Activated T-helper 1 cell treated with anti-CD3 and anti-CD28 coated beads, Interleukin-12 subunit alpha, Interleukin-12 subunit beta, Interleukin-2, Interleukin-4 antibody, amounts not matched to agents 30 ng/mL and 10 ng/mL and 1 ng/mL, durations not matched to agents 14 hours and 24 hours and 36 hours (primary cell): ENCODE results near the gene MORN1. TPM values are rescaled to one million over a fixed set of nuclear protein-coding genes. Genes with fewer than 3 reads are reported as not detected.

Experiments used
- DNase-seq: peaks from one replicate; pipeline ENCODE4 v3.0.0; 2021; ENCODE audit warnings: low spot score
- H3K27ac Mint-ChIP-seq: one replicate; pipeline ENCODE4 v1.8.0; 2021; ENCODE audit warnings: mild to moderate bottlenecking, mixed read lengths
- H3K27me3 Mint-ChIP-seq: one replicate; pipeline ENCODE4 v1.8.0; 2022; ENCODE audit warnings: mild to moderate bottlenecking, moderate library complexity, mixed read lengths; ENCODE audit not compliant: insufficient read depth
- H3K36me3 Mint-ChIP-seq: one replicate; pipeline ENCODE4 v1.8.0; 2021; ENCODE audit warnings: low read depth, mixed read lengths
- H3K4me1 Mint-ChIP-seq: one replicate; pipeline ENCODE4 v1.8.0; 2021; ENCODE audit warnings: low read depth, mixed read lengths
- H3K4me3 Mint-ChIP-seq: one replicate; pipeline ENCODE4 v1.8.0; 2021; ENCODE audit warnings: mild to moderate bottlenecking, moderate library complexity, mixed read lengths
- H3K9me3 Mint-ChIP-seq: one replicate; pipeline ENCODE4 v1.8.0; 2021; ENCODE audit warnings: mixed read lengths
- intact Hi-C: fragments of 100-400 bp; cut with micrococcal nuclease; formaldehyde crosslinking; loops from one replicate; pipeline ENCODE4 v1.15.1; 2024
- total RNA-seq: library from RNA; stranded (reverse); gene quantifications from 2 replicates; pipeline ENCODE4 v1.2.3, GENCODE V29; 2022

Gene MORN1
- total RNA-seq, 1 donor from 2014 or later = 8.4 TPM

DNA sequence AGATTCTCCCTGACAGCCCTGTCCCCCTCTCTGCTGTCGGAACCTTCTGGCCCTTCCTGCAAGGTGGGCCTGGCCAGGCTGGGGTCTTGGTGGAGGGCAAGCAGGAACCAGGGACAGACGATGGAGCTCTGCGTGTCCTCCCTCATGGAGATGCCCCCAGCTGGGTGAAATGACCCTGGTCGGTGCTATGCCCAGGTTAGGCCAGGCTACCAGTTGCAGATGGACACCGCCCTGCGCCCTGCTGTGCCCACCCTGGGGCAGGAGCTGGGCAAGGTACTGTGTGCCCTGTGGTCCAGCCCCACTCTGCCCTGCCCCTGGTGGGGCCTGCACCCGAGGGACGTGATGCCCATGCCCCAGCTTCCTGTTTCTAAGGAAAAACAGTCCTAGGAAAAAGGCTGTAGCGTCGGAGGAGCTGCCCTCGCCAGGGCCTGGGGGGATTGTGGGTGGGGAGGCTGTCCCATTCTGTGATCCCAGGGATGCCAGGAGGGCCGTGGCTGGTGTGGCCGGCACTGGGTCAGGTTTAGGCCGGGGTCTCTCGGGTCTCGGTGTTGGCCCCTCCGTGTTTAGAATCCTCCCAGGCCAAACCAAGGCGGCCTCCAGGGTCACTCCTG, 77.6 kb downstream of the MORN1 start:
- Mint-ChIP-seq H3K9me3 (no peaks in the 10 kb centered on the region), H3K36me3 (no peaks in the 10 kb centered on the region), H3K4me1 (no peaks in the 10 kb centered on the region), H3K4me3 (no peak overlapping the region), H3K27ac (no peak overlapping the region), H3K27me3 (no peaks in the 10 kb centered on the region)
- DNase-seq = no peak
- intact Hi-C loops = loop anchor here (2.0 kb wide), 2 partner anchors 13 to 23 kb away; no protein-coding TSS in a partner anchor

DNA sequence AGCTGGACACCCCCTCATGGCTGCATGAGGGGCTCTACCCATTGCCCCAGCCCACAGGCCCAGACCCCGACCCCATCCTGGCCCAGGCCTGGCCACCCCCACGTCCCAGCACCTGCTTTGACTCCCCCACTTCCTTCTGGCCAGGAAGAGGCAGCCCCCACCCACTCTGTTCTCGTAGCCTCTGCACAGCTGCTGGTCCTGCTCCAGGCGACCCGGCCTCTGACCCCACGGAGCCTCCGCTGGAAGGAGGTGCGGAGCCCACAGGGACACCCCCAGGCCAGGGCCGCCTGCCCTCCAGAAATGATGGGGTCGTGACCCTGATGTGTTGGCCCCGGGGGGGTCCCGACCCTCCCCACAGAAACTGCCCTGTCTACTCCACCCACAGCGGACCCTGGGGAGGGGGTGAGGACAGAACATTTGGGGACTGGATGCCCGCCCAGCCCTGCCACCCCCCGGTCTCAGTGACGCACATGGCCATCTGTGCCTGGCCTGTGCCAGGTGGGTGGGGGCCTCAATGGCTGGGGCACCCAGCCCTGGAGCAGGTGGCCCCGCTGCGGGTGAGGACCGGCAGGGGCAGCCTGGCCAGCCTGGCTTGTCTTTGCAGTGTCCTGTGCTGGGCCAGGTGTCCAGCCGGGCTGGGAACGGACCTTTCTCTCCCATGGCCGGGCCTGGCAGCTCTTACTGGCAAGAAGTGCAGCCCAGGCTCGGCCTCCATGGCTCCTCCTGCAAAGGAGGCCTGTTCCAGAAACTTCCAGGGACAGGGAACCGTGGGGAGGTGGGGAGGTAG, 78.6 kb downstream of the MORN1 start:
- no peaks in the 10 kb centered on the region for H3K9me3 Mint-ChIP-seq
- no peaks in the 10 kb centered on the region for H3K27me3 Mint-ChIP-seq
- peaks cover 6% of the 10 kb centered on the region for H3K36me3 Mint-ChIP-seq
- H3K4me3 Mint-ChIP-seq = no peak overlapping the region
- intact Hi-C loops = no loop called here
- no peak for DNase-seq
- no peaks in the 10 kb centered on the region for H3K4me1 Mint-ChIP-seq
- no peak overlapping the region for H3K27ac Mint-ChIP-seq

DNA sequence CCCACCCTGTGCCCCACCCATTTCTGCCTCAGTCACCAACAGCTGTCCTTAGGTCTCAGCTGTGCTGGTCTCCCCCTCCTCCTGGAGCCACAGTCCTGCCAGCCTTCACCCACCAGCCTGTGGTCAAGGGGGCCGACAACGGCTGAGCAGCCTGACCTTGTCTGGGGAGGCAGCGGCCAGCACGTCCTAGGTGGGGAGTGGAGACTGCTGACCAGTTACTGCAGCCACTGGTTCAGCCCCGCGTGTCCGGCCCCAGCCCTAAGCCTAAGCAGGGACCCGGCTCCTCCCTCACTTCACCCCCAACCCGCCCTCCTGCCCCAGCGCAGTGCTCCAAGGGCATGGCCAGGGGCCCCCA, 79.2 kb downstream of the MORN1 start:
- no peaks in the 10 kb centered on the region for H3K9me3 Mint-ChIP-seq
- intact Hi-C loops = no loop called here

DNA sequence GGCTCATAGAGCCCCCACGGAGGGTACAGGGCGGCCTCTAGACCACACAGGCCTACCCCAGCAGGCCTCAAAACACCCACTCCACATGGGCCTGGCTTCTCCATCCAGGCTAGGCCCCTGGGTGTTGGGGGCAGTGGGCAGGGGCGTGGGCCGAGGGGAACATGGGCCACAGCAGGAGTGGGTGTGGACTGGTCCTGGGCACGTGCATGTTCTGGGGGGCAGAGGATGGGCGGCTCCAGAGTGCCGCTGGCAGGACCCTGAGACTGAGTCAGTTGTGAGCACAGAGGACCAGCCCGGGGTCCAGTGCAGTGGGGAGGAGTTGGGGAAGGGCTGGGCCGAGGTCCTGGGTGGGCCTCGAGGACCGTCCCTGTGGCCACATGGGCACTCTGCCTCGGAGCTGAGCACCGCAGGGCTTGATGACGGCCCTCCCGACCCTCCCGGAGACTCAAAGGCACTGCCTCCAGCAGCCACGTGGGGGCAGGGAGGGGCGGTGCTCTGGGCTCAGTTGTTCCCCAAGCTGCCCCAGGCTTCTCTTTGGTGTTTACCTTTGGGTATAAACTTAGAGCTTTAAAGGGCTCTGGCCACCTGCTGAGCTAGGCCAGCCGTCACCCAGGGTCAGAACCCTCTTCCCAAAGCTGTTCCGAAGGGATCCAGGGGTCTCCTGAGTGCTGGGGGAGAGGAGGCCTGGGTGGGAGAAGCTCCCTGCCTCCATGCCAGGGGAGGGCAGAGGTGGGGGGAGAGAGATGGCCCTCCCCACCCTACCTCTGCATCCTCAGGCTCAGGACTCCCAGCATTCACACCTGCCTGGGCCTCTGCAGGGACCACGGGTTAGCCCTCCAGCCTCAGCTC, 79.9 kb downstream of the MORN1 start:
- H3K27ac Mint-ChIP-seq = no peak overlapping the region
- intact Hi-C loops = no loop called here
- H3K36me3 Mint-ChIP-seq = peaks cover 11% of the 10 kb centered on the region
- no peak for DNase-seq
- no peaks in the 10 kb centered on the region for H3K27me3 Mint-ChIP-seq
- H3K4me1 Mint-ChIP-seq = no peaks in the 10 kb centered on the region
- H3K9me3 Mint-ChIP-seq = no peaks in the 10 kb centered on the region
- no peak overlapping the region for H3K4me3 Mint-ChIP-seq

More for the DNA sequence above, 79.2 kb downstream of the MORN1 start:
- Mint-ChIP-seq H3K4me1 (no peaks in the 10 kb centered on the region), H3K4me3 (no peak overlapping the region), H3K27me3 (no peaks in the 10 kb centered on the region), H3K36me3 (peaks cover 9% of the 10 kb centered on the region), H3K27ac (no peak overlapping the region)
- DNase-seq = no peak

DNA sequence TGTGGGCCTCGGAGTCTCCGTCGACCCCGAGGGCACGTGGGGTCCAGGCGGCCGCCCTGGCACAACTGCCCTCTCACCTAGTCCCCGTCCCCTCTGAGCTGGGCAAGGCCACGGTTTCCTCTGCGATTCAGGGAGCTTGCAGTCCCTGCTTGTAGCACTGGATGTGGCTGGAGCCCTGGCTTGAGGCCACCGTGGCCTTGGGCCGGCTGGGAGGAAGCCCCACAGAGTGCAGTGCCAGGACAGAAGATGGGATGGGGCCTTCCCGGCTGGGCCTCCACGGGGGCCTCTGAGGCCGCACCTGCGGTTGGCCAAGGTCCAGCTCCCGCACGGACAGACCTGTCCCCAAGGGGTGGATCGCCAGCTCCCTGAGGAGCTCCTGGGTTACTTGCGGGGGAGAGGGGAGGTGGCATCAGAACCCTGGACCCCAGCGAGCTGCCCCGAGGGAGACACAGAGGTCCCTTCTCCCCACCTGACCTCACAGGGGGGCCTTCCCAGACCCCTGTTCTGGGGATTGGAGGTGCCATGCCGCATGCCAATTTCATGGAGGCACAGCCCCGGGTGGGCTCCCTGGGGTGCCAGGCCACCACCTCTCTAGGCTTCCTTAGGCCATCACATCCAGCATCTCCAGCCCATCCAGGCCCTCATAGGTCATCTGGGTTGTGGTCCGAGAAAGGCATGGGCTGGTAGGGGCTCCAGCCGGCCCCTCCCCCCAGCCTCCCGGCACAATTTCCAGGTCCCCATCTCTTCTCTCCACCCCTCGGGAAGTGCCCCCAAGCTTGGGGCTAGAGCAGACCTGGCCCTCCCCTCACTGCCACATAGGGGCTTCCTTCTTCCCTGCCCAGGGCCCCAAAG, 80.8 kb downstream of the MORN1 start:
- H3K36me3 Mint-ChIP-seq = peaks cover 14% of the 10 kb centered on the region
- no peak overlapping the region for H3K4me3 Mint-ChIP-seq
- H3K27me3 Mint-ChIP-seq = no peaks in the 10 kb centered on the region
- H3K27ac Mint-ChIP-seq = no peak overlapping the region
- intact Hi-C loops = no loop called here
- DNase-seq = no peak
- H3K9me3 Mint-ChIP-seq = no peaks in the 10 kb centered on the region
- no peaks in the 10 kb centered on the region for H3K4me1 Mint-ChIP-seq

DNA sequence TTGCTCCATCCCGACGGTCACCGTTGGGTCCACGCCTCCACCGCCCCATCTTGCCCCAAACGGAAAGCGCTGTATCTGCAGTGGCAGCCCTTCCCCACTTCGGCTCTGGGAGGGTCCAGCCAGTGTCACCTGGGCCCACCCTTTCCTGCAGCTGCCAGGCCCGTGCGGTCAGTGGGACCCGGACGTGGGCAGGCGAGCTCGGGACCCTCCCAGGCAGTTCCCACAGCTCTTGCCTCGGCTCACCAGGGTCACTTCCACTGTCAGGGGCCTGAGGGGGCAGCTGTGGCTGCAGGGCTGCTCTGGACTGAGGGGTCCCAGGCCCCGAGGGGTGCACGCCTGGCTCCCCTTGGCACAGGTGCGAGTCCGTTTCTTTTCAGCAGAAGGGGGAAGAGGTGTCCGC, 82.5 kb downstream of the MORN1 start:
- no peak overlapping the region for H3K27ac Mint-ChIP-seq
- H3K27me3 Mint-ChIP-seq = no peaks in the 10 kb centered on the region

DNA sequence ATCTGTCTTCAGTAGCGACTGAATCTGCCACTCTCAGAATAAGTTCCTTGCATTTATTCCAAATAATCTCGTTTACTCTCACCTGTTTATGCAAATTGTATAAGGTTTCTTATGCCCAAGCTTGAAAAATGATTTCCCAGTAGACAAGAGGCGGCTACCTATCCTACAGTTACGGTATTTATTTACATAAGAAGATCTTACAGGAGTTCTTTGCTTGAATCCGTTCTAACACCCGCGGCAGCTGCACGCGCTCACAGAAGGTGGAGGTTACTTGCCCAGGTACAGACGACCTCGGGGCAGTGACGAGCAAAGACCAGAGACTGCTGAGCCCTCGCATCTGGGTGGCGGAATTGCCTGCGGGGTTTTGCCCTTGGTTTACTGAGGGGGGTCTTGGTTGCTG, 83.4 kb downstream of the MORN1 start:
- Mint-ChIP-seq H3K27me3 (no peaks in the 10 kb centered on the region), H3K9me3 (no peaks in the 10 kb centered on the region), H3K4me1 (no peaks in the 10 kb centered on the region), H3K27ac (no peak overlapping the region), H3K4me3 (no peak overlapping the region), H3K36me3 (peaks cover 15% of the 10 kb centered on the region)
- intact Hi-C loops = no loop called here
- no peak for DNase-seq

More for the DNA sequence above, 82.5 kb downstream of the MORN1 start:
- H3K4me3 Mint-ChIP-seq = no peak overlapping the region
- intact Hi-C loops = no loop called here
- no peaks in the 10 kb centered on the region for H3K4me1 Mint-ChIP-seq
- no peak for DNase-seq
- no peaks in the 10 kb centered on the region for H3K9me3 Mint-ChIP-seq
- peaks cover 15% of the 10 kb centered on the region for H3K36me3 Mint-ChIP-seq

DNA sequence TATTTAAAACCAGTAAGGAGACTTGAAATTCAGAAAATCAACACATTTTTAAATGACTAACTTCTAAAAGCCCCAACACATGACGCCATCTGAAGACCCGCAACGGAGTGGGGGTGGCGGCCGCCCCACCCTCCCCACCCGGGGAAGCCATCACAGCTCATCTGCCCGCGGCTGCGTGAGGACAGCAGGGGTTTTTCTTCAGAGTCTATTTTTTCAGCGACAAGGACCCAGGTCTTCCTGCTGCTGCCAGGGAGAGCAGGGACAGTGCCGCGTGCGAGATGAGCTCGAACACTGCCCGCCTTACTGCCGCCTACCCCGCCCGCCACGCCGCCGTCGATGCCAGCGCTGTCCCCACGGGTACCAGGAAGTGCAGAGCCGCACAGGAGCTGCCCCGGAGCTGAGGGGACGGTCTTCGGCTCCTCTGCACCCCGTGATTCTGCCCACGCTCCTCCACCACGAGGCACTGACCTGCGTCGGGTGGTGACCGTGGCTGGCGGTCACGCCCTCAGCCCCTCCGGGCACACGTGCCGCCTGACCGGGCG, 84.2 kb downstream of the MORN1 start:
- no peaks in the 10 kb centered on the region for H3K27me3 Mint-ChIP-seq
- intact Hi-C loops = no loop called here
- H3K4me3 Mint-ChIP-seq = no peak overlapping the region
- H3K27ac Mint-ChIP-seq = no peak overlapping the region
- peaks cover 15% of the 10 kb centered on the region for H3K36me3 Mint-ChIP-seq
- H3K4me1 Mint-ChIP-seq = no peaks in the 10 kb centered on the region
- DNase-seq = no peak
- H3K9me3 Mint-ChIP-seq = no peaks in the 10 kb centered on the region

DNA sequence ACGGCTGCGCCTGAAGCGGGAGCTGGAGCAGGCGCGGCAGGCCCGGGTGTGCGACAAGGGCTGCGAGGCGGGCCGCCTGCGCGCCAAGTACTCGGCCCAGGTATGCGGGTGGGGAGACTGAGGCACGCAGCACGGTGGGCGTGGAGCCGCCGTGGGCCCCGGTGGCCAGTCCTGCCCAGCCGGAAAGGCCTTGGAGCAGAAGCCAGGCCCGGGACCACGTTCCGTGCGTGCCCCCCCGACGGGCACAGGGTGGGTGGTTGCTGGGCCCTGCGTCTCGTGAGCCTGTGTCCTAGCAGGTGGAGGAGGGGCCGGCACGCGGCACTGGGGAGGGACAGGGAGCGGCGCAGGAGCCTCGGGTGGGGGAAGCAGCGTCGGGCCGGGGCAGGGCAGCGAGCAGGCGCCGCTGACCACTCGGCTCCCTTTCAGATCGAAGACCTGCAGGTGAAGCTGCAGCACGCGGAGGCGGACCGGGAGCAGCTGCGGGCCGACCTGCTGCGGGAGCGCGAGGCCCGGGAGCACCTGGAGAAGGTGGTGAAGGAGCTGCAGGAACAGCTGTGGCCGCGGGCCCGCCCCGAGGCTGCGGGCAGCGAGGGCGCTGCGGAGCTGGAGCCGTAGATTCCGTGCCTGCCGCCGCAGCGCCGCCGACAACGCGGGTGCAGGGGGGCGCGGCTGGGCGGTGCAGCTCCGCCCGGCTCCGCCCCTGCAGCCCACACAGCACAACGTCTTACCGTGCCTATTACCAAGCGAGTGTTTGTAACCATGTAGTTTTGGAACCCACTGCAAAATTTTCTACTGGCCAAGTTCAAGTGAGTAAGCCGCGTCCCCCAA, 85.0 kb downstream of the MORN1 start:
- Mint-ChIP-seq H3K36me3 (peaks cover 15% of the 10 kb centered on the region), H3K27ac (no peak overlapping the region), H3K4me3 (no peak overlapping the region), H3K27me3 (no peaks in the 10 kb centered on the region), H3K9me3 (no peaks in the 10 kb centered on the region), H3K4me1 (peaks cover 6% of the 10 kb centered on the region)
- DNase-seq = no peak
- intact Hi-C loops = no loop called here

DNA sequence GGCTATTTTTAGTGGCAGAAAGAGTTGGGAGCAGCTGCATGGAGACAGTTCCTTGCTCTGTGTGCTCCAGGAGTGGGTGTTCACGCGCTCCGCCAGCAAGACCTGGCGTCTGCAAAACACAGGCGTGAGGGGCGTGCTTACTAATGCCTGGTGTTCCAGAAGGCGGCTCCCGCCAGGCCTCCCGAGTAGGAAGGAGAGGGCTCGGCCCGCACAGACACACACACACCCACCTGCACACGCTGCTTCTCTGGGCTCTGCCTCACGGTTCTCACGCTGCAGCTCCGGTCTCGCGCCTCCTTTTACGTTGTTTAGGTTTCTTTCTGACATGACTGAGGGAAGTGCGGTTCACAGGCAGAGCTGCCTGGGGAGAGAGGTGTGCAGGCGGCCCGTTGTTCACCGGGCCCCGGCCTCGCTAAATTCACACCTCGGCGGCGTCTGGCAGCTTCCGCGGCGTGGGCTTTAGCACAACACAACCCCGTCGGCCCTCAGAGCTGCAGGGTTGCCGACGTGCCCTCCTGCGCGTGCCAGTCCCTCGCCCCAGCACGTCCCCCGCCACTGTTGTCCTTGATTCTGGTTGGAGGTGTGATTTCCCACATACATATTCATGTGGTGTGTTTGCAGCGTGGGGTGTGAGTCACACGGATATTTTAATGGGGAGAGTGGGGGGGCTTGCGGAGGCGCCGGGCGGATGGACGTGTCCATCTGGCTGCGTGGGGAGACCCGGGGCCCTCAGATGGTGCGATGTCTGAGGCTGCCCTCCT, 86.3 kb downstream of the MORN1 start:
- no peaks in the 10 kb centered on the region for H3K9me3 Mint-ChIP-seq
- H3K36me3 Mint-ChIP-seq = peaks cover 15% of the 10 kb centered on the region
- peak overlapping the region; percentile 52 for H3K27ac Mint-ChIP-seq
- H3K27me3 Mint-ChIP-seq = no peaks in the 10 kb centered on the region
- DNase-seq = no peak
- intact Hi-C loops = loop anchor here (5.0 kb wide), 1 partner anchor 242 kb away; no protein-coding TSS in a partner anchor
- H3K4me3 Mint-ChIP-seq = no peak overlapping the region
- peaks cover 15% of the 10 kb centered on the region for H3K4me1 Mint-ChIP-seq

DNA sequence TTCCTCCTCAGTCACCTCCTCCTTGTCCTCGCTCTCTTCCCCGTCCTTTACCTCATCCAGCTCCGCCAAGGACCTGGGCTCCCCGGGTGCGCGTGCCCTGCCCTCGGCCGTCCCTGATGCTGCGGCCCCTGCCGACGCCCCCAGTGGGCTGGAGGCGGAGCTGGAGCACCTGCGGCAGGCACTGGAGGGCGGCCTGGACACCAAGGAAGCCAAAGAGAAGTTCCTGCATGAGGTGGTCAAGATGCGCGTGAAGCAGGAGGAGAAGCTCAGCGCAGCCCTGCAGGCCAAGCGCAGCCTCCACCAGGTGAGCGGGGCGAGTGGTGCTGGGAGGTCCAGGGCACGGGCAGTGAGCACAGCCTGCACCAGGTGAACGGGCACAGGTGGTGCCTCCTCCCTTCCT, 87.1 kb downstream of the MORN1 start:
- no peak overlapping the region for H3K27ac Mint-ChIP-seq
- intact Hi-C loops = loop anchor here (5.0 kb wide), 1 partner anchor 243 kb away; no protein-coding TSS in a partner anchor
- no peaks in the 10 kb centered on the region for H3K27me3 Mint-ChIP-seq
- peaks cover 22% of the 10 kb centered on the region for H3K4me1 Mint-ChIP-seq
- H3K4me3 Mint-ChIP-seq = no peak overlapping the region
- no peak for DNase-seq
- H3K36me3 Mint-ChIP-seq = peaks cover 15% of the 10 kb centered on the region
- H3K9me3 Mint-ChIP-seq = no peaks in the 10 kb centered on the region
